Measurements from ENCODE around the gene LIFR.

Gene LIFR

DNA sequence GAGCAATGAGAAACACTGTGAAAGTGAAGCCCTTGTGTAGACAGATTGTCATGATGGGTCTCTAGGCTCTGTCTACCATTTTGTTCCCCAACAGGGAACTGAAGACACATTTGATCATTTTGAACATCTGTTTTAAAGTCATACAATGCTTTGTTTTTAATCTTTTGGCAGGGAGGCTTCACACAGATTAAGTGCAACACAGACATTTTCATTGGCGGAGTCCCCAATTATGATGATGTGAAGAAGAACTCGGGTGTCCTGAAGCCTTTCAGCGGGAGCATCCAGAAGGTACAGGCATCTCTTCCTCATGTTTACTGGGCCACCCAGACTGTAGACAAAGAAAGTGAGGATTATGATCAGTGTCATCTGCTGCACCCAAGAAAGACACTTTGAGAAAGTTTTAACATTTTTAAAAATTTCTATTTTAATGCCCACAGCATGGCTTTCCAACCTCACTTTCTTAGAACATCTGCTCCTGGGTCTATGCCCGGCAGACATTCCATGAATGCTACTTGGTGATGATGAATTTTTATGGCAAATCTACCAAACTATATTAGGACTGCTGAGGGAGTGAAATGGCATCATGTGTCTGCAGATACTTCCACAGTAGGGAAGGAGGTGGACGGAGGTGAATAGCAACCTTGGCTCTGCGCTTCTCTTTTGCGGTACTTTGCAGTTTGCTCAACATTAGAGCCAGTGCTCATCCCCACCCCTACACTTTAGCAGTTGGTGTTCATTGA is 121.3 kb downstream of the LIFR start:
- DNase-seq, result no peak

DNA sequence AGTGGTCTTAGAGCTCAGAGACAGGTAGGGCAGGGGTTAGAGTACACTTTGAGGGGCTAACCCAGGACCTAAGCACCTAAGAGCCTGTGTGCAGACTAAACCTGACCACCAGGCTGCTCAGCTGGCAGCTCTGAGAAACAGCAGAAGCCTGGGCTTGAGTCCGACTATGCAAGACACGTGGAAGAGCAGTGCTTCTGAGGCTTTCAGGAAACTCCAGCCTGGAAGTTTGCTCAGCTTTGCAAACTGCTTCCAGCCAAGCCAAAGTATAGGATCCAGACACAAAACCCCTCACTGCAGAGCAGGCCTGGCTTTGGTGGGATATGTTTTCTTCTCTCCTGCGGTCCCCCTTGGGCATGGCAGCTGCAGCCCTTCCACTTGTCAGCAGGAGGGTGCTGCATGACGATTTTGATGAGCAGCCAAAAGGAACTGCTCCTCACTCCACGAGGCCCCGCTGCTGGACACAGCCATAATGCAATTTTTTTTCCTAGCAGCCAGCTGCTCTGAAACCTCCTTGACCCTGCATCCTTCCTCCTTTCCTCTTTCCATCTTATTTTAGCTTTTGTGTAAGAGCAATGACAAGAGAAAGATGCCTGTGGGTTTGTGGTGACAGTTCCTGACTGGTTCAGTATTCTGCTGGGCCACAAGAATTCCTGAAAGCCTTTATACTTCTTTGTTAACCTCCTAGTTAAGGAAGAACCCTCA is 123.1 kb downstream of the LIFR start:
- no peak for DNase-seq

DNA sequence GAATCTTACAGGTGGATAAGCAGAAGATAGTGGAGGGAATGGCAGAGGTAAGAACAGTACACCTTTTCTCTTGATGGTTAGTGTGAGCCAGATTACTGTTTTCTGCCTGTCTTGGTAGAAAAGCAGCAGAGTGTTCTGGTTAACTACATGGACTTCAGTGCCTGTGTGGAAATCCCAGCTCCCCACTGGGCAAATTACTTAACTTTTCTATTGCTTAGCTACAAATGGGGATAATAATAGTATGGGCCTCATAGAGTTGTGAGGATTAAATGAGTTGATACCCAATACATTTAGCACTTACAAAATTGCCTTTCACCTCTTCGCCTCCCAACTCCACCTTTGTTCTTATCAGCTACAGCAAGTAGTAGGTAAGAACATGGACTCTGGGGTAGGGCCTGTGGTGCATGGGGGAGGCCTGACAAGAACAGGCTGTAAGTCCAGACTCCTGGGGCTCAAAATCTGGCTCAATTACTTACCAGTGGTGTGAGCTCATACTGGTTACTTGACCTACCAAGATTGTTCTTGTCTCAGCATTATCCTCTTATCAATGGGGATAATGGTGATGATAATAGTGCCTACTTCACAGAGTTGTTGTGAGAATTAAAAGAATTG is 125.1 kb downstream of the LIFR start:
- no peak for DNase-seq

DNA sequence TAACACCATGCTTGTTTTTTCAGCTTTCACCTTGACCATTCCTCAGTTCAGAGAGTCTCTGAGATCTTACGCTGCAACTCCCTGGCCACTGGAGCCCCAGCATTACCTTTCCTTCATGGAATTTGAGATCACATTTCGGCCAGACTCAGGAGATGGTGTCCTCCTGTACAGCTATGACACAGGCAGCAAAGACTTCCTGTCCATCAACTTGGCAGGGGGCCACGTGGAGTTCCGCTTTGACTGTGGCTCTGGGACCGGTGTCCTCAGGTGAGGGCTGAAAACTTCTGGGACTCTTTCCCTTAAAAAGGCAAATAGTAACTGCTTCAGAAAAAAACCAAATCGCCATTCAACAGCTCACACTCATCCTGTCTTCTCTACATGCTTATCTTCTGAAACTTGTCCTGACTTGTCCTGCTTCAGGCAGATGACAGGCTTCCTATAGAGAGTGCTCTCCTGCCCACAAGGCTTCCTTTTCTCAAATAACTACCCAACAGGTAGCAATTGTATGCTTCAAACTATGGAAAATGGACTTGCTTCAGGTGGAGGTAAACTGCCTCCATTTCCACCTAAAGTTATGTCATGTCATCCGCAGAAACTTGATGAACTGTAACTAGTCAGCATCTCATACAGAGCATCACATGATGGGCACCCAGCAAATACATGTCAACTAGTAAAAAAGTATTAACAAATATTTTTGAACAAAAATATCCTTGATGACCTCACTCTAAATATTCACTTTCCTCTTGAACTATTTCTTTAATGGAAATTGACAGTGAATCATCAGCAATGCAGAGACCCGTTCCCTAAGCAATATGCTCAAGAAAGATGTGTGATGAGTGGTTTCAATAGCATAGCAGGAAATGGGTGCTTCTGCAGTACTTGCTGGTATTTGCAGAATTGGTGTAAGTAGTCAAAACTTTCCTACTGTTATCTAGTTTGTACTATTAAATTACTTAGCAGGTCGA is 129.2 kb downstream of the LIFR start:
- DNase-seq, result no peak

DNA sequence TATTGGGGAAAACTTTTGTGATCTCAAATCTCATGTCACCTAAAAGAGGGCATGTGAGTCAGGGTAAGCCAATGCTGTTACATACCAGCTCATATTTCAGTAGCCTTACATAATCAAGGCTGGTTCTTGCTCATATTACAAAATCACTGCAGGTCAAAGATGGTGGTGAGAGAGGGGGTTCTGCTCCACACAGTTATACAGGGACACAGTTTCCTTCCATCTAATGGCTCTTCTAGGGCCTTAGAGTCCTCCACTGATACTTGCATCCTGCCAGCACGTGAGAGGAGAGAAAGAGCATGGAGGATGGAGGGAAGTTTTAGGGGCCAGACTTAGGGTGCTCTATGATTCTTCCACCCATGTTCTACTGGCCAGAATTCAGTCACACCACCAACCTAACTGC is 130.0 kb downstream of the LIFR start:
- no peak for DNase-seq

Measured in NCI-H1436 (cell line).